GM21737 (cell line): ENCODE results near the gene MORN4.
"Not testable (repeated sequence)": the region's sequence is repeated elsewhere in the genome, so short reads cannot be mapped to it uniquely, and the experiment has no call there.

ENCODE experiments used
- ATAC-seq: cut with Tn5 transposase; IDR thresholded peaks from one replicate; pipeline ENCODE4 v1.9.1; 2021; ENCODE audit warnings: mild to moderate bottlenecking, moderate library complexity; ENCODE audit not compliant: unreplicated experiment

The MORN4 gene

DNA sequence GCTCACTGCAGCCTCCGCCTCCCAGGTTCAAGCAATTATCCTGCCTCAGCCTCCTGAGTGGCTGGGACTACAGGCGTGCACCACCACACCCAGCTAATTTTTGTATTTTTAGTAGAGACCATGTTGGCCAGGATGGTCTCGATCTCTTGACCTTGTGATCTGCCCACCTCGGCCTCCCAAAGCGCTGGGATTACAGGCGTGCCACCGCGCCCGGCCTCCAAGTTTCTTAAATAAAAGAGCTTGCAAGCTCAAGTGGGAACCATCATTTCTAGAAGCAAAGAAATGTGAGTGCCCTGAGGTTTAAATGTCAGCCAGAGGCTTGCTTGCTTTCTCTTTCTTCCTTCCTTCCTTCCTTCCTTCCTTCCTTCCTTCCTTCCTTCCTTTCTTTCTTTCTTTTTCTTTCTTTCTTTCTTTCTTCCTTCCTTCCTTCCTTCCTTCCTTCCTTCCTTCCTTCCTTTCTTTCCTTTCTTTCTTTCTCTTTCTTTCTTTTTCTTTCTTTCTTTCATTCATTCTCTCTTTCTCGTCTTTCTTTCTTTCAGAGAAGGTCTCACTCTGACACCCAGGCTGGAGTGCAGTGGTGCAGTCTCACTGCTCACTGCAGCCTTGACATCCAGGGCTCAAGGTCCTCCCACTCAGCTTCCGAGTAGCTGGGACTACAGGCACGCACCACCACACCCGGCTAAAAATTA is 9.3 kb upstream of the MORN4 start:
- ATAC-seq, result not testable (repeated sequence)

DNA sequence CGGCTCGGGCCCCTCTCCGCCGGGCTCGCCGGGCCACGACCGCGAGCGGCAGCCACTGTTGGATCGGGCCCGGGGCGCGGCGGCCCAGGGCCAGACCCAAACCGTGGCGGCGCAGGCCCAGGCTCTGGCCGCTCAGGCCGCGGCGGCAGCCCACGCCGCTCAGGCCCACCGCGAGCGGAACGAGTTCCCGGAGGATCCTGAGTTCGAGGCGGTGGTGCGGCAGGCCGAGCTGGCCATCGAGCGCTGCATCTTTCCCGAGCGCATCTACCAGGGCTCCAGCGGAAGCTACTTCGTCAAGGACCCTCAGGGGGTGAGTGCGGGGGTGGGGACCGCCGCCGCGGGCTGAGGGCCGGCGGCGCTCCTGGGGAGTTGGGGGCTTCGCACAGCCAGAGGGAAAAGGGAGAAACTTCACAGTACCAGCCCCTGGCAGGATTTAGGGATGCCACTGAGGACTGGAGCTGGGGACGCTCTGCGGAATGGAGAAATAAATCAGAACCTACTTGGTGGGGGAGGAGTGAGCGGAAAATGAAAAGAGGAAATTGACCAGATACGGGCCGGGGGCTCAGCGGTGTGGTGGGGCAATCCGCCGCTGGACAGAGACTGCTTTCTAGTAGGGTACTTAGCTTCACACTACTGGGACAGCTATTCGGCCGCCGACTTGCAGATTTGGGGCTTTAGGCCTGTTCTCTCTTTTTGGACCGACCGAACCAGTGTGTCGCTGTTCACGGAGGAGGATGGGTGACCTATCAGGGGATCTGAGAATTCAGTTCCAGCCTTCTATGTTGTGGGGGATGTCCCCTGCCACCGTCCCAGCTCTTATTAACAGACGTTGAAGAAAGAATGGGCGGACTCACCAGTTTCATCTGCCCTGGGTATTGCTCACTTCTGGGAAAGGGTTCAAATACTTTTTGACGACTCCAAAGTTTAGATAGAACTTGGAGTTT is 7.8 kb upstream of the MORN4 start:
- ATAC-seq, result peak; percentile 13

DNA sequence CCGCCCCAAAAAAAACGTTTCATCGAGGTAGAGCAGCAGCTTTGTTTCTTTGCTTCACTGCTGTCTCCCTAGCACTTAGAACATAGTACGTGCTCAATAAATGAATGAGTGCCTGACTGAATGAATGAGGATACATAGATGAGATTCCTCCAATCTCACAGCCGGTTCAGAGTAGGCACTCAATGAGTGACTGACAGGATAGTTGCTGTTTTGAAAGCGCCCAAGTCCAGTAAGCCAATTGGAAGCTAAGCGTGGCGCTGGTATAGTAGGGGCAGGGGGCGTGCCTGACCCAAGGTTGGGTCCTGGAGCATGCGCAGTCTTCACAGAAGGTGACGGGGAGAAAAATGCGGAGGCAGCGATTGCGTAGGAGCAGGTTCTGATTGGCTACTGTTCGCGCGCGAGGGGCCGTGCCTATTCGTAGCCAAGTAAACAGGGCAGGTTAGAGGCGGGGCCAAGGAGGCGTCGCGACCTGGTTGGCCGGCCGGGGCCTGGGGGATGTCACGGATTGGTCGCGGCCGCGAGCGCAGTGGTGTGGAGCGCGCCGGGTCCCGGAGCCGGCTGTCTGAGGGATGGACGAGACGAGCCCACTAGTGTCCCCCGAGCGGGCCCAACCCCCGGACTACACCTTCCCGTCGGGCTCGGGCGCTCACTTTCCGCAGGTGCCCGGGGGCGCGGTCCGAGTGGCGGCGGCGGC is 7.0 kb upstream of the MORN4 start, which contains the start of gene PI4K2A:
PI4K2A (plus strand) TSS at position 498 of the 694 bp plus-strand sequence; CDS start at position 570, 72 bp downstream.
- ATAC-seq, result peak; percentile 95

DNA sequence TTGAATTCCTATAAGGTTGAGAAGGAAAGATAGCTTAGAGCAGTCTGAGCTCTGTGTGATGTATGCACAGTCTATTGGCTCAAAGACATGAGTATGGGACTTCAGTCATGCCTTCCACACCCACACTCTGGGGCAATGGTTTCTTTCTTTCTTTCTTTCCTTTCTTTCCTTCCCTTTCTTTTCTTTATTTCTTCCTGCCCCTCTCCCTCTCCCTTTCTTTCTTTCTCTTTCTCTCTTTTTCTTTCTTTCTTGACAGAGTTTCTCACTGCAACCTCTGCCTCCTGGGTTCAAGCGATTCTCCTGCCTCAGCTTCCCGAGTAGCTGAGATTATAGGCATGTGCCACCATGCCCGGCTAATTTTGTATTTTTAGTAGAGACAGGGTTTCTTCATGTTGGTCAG is 5.8 kb upstream of the MORN4 start:
- not testable (repeated sequence) for ATAC-seq

DNA sequence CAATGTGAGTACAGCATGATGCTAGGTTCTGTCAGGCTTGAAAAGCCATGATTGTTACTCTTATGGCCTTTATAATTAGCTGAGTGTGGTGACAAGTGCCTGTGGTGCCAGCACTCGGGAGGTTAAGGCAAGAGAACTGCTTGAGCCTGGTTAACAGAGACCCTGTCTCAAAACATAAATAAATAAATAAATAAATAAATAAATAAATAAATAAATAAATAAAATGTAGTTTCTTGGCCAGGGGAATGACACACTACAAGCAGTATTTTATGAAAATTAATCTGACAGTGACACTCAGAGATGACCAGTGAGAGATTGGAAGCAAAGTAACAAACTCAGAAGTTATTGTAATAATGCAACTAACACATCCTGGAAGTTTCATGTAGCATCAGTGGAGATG is 2.3 kb upstream of the MORN4 start:
- no peak for ATAC-seq

DNA sequence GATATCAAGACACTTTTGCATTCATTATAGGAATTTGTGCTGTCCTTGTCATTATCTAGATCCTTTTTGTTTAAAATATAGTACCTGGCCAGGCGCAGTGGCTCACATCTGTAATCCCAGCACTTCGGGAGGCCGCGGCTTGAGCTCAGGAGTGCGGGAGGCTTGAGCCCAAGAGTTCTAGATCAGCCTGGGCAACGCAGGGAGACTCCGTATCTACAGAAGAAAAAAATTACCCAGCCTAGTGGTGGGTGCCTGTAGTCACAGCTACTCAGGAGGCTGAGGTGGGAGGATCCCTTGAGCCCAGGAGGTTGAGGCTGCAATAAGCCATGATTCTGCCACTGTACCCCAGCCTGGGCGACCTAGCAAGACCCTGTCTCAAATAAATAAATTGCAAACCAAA is 621 bp upstream of the MORN4 start:
- ATAC-seq, result no peak

DNA sequence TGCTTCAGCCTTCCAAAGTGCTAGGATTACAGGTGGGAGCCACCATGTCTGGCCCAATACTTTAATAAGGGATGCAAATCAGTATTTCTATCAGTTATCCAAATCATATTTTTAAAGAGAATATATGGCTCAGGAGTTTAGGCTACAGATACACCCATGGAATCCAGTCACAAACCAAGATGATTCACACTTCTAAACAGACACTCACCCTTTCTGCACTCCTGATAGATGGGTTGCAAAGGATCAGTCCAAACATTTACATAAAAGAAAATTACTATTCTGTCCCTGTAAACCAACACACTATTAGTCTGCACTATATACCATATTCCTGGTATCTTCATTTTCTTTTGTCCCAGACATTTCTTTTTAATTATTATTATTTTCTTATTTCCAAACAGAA is 2.2 kb downstream of the MORN4 start:
- ATAC-seq, result no peak

DNA sequence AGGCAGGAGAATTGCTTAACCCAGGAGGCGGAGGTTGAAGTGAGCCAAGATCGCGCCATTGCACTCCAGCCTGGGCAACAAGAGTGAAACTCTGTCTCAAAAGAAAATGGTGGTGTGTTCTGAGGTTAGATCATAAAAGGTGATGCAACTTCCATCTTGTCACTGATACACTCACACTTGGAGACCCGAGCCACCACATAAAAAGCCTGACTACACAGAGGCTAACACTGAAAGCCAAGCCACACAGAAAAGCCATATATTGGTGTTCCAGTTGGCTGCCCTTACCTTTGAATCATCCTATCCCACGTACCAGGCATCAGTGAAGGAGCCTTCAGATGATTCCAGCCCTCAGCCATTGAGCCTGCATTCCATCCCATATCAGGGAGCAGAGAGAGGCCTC is 4.0 kb downstream of the MORN4 start:
- ATAC-seq, result no peak

DNA sequence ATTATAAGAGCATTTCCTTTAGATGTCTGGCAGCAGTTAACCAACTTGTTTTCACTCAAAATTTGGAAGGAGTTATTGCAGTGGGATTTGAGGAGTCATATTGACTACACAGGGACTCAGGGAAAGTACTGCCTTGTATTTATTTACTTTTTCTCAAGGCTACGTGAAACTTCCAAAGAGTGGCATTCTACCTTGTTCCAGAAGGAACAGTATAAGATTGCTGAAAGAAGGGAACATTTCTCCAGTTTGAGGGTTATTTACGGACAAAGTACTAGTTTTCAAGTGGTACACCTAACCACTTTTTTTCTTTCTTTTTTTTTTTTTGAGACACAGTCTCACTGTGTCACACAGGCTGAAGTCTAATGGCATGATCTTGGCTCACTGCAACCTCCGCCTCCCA is 5.1 kb downstream of the MORN4 start:
- ATAC-seq, result no peak

DNA sequence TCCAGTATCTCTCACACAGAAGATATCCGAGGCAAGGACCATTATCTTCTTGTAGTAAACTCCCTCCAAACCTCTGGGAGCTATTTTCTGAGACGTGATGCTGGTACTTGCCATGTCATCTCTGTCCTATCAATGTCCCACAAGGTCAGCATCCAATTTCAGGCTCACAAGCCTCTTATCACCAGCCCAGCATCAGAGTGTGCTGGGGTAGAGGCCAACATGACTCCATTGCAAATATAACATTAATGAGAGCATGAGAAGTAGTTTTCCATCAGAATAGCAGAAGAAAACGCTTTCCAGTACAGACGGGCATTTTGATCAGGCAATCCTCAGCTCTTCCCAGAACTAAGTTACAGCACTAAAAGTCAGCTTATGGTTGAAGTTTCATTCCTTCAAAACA is 5.6 kb downstream of the MORN4 start:
- no peak for ATAC-seq

DNA sequence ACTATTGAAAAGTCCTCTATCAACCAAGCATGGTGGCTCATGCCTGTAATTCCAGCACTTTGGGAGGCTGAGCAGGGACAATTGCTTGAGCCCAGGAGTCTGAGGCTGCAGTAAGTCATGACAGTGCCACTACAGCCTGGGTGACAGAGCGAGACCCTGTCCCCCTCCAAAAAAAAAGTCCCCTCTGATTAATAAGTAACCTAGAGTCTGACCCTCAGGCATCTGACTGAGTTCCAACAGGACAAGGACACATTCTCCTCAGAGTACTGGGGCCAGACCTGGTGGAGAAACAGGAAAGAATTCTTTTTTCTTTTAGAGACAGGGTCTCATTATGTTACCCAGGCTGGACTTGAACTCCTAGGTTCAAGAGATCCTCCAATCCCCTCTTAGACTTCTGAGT is 10.0 kb downstream of the MORN4 start:
- ATAC-seq, result no peak

DNA sequence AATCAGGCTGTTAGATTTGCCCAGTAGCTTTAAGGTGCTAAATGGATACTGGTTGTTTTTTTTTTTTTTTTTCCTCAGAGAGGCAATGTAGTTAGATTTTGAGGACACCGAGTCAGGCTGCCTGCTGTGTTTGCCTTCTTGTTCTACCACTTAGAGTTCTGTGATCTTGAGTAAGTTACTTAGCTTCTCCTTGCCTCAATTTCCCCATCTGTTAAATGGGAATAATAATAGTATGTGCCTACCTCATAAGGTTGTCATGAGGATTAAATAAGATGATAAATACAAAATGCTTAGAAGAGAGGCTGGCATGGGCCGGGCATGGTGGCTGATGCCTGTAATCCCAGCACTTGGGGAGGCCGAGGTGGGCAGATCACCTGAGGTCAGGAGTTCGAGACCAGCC is 14.6 kb downstream of the MORN4 start:
- ATAC-seq, result no peak

DNA sequence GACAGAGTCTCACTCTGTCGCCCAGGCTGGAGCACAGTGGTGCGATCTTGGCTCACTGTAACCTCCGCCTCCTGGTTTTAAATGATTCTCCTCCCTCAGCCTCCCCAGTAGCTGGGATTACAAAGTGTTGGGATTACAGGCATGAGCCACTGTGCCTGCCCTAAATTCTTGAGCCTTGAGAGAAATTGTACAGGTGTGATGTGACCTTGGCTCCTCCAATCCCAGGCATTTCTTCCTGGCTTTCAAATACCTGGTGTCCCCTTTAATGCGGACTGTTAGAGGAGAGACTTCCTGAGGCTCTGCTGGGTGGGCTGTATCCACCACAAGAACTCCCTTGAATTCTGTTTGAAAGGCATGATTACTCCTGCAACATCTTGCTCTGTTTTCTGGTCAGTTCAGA is 15.0 kb downstream of the MORN4 start:
- no peak for ATAC-seq

DNA sequence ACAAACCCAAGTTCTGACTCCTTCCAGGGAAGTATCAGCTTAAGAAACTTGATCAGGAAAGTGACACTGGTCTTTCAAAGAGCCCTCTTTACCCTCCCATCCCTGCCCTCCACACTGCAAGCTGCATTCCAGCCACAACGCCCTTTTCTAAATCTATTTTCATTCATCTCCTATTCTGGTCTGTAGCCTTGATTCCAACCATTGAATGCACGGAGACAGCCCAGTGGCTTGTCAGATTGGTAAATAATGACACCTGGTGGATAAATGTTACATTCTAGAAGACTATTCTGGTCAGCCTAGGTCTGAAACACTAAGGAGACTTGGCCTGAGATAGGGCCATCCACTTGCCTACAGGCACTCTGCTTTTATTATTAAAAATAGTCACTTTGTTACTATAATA is 20.9 kb downstream of the MORN4 start:
- no peak for ATAC-seq

DNA sequence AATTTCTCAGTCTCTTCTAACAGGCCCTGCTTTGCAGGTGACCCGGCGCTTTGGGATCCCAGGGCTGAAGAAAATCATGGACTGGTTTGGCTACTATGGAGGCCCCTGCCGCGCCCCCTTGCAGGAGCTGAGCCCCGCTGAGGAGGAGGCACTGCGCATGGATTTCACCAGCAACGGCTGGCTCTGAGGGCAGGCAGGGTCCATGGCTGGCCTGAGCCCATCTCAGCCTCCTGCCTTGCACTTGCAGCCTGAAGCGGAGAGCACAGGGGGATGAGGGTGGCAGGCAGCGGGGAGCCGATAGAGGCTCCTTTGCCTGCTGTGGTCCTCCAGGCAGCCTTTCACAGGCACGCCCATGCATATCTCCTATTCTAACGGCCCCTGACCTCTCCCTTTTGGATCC is 21.8 kb downstream of the MORN4 start:
- ATAC-seq, result no peak

DNA sequence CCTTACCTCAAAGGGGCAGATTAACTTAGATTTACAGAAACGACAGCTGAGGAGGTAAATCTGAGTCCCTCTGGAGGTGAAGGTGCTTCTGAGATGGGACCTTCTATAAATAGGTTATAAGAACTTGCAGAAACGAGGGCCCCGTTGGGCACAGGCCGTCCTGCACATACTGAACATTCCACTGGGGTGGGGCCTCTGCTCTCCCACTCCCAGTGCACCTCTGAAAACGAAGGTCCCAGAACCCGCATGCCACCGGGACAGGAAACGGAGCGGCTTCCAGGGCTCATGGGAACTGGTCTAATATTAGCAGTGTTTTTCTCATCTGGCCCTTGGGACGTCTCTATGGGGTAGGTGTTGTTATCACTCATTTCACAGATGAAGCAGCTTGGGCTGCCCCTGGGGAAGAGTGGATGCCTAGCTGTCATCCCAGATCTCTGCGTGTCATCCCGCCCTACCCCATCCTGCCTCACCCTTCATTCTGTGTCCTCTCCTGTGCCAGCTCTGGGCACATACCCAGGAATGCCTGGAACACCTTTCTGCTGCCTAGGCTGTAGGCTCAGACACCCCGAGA is 24.2 kb downstream of the MORN4 start:
- no peak for ATAC-seq

DNA sequence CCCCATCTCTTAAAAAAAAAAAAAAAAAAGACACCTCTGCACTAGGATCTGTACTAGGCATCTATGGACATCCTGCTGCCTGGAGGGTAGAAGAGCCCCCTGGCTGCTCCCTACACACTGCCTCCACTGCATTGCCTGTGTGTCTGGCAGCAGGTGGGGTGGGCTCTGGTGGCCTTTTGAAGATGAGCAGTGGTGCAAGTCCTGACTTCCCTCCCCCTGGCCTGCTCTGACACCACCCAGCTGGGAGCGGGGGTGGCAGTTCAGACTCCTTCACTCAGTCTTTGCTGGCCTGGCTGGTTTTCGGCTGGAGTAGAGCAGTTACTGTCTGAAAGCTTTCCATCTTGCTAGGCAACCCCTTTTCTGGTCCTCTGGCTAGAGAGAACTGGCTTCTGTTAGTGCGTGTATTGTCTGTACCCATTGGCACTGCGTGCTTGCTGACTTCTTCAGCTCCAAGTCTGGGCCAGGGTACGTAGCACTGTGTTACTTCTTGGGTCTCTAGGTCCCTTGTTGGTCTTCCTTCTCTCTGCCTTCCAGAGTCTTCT is 26.1 kb downstream of the MORN4 start:
- no peak for ATAC-seq

DNA sequence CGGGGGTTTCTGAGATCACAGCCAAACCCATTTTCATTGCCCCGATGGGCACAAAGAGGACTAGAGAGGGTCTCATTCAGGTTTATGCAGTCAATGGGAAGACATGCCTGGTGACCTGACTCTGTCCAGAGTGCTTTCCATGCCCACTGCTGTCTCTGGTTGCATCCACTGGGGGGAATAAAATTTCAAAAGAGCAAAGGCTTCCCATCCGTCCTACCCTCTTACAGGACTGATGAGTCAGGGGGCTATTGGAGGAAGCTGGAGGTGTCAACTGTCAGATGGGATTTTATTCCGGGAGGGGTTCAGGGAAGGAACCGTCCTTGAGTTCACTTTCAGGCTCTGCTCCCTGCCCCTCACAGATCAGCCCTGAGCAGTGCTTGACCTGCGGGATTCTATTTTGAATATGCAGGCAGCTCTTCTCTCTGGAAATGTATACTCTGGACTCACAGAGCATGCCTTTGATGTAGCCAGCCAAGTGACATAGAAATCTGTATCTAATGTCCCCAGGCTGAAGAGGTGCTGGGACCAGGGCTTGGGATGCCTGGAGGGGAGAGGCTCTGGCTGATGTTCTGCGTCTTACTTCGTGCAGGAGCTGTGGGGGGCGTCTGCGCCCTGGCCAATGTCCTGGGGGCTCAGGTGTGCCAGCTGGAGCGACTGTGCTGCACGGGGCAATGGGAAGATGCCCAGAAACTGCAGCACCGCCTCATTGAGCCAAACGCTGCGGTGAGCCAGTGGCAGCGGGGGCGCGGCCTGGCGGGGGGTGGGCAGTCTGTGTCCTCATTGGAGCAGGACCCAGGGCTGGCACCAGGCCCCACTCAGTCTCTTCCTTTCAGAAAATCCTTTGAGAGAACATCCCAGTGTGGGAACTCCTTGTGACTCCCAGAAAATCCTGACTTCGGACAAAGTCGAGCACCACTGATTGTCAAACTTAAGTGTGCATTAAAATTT is 31.8 kb downstream of the MORN4 start:
- ATAC-seq, result no peak

DNA sequence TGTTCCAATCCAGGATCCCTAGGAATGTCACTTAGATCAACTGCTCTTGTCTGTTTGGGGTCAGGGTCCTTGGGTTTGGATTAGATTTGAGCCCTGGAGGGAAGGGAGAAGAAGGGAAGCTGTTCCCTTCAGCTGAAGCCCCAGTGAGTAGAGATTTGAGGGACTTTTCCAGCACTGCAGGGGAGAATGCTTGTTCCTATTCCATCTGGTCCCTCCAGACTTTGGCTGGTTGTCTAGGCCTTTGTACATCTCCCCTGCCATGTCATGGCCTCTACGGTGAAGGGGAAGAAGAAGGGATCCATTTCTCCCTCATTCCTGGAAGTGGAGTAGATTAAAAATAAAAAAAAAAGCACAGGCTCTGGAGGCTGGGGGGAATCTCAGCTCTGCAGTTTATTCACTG is 32.7 kb downstream of the MORN4 start:
- no peak for ATAC-seq

DNA sequence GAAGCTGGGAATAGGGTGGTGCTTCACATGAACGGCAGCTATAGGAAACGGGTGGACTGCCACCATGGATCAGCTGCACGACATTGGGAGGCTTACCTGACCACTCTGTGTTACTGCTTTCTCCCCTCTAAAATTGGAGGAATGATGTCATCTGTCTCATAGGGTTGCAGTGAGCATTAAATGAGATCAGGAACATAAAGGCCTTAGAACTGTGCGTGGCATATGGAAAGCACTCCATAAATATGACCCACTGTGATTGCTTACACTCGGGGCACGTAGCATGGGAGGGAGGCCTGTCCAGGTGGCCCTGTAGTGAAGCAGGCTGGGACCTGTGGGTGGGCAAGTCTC is 34.1 kb downstream of the MORN4 start:
- no peak for ATAC-seq
